GM06990 (cell line): ENCODE results near the gene CDC42BPG.
A peak's percentile ranks its signal among the peaks of the same experiment; 100 is the strongest.

Source experiments
- DNase-seq: peaks from one replicate; pipeline ENCODE4 v3.0.0-alpha.2; 2011; ENCODE audit not compliant: insufficient read length; ENCODE audit errors: extremely low read depth
- H3K27me3 ChIP-seq: replicated peaks from 2 replicates; pipeline ENCODE4 v1.6.0; 2011; ENCODE audit warnings: low read length; ENCODE audit not compliant: control insufficient read depth, insufficient read depth
- H3K36me3 ChIP-seq: 2 replicates; pipeline ENCODE4 v1.5.1; 2011; ENCODE audit warnings: low read length; ENCODE audit not compliant: control insufficient read depth, insufficient read depth
- H3K4me3 ChIP-seq: replicated peaks from 2 replicates; pipeline ENCODE4 v1.5.1; 2011; ENCODE audit warnings: low read depth, mild to moderate bottlenecking, control low read depth, low read length
- CTCF ChIP-seq: IDR thresholded peaks from 2 replicates; pipeline ENCODE4 v1.5.1; 2011; ENCODE audit warnings: low read length, control low read depth, mild to moderate bottlenecking, inconsistent platforms; ENCODE audit not compliant: insufficient read depth, poor library complexity, severe bottlenecking

The CDC42BPG gene

GRCh38 chr11:64861227-64861975, 16.9 kb upstream of the CDC42BPG start:
- Histone ChIP-seq H3K4me3 (no peak overlapping the region), H3K36me3 (peaks cover 26% of the 10 kb centered on the region), H3K27me3 (no peaks in the 10 kb centered on the region)
- no peak for TF ChIP-seq CTCF
- no peak for DNase-seq

GRCh38 chr11:64859542-64860414, 15.3 kb upstream of the CDC42BPG start:
- DNase-seq: peak; percentile 87
- Histone ChIP-seq H3K36me3 (peaks cover 41% of the 10 kb centered on the region), H3K27me3 (no peaks in the 10 kb centered on the region), H3K4me3 (peak overlapping the region; percentile 16; the same call in 1 of the 2 replicates)
- TF ChIP-seq CTCF: no peak

- TF ChIP-seq CTCF: no peak
- H3K4me3 ChIP-seq: peak overlapping the region; percentile 18; the same call in 1 of the 2 replicates
- no peaks in the 10 kb centered on the region for H3K27me3 ChIP-seq
- peaks cover 52% of the 10 kb centered on the region for H3K36me3 ChIP-seq
- DNase-seq: peak; percentile 66
Observed at GRCh38 chr11:64858467-64859263, 14.2 kb upstream of the CDC42BPG start.

- no peak for TF ChIP-seq CTCF
- H3K4me3 ChIP-seq: no peak overlapping the region
- H3K27me3 ChIP-seq: no peaks in the 10 kb centered on the region
- H3K36me3 ChIP-seq: peaks cover 51% of the 10 kb centered on the region
- no peak for DNase-seq
Observed at GRCh38 chr11:64857485-64857884, 13.0 kb upstream of the CDC42BPG start.

- H3K27me3 ChIP-seq: no peaks in the 10 kb centered on the region
- H3K36me3 ChIP-seq: peaks cover 53% of the 10 kb centered on the region
- DNase-seq: no peak
- TF ChIP-seq CTCF: no peak
- no peak overlapping the region for H3K4me3 ChIP-seq
Observed at GRCh38 chr11:64856382-64857227, 12.2 kb upstream of the CDC42BPG start.
